Globus pallidus (tissue), 1 donor: Measurements from ENCODE around the gene MEGF6.

Experiments
- DNase-seq: peaks from one replicate; pipeline ENCODE4 v3.0.0-alpha.2; 2015; ENCODE audit warnings: low spot score

MEGF6 gene

DNA sequence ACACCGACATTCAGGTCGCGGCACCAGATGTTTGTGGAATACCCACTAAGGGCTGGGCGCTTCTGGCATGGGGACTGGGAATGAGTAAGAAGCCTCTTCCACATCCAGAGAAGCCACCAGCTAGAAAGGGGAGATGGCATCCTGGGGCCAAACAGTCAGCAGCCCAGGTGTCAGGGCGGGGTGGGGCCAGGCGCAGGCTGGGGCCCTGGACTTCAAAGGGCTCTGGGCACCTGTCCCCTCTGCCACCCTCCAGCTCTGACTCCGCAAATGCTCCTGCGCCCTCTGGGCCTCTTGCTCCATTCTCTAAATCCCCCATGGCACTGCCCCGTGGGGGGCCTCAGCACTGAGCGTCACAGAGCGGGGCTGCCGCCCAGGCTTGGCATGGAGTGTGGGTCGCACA, 70.4 kb downstream of the MEGF6 start:
- DNase-seq: no peak

DNA sequence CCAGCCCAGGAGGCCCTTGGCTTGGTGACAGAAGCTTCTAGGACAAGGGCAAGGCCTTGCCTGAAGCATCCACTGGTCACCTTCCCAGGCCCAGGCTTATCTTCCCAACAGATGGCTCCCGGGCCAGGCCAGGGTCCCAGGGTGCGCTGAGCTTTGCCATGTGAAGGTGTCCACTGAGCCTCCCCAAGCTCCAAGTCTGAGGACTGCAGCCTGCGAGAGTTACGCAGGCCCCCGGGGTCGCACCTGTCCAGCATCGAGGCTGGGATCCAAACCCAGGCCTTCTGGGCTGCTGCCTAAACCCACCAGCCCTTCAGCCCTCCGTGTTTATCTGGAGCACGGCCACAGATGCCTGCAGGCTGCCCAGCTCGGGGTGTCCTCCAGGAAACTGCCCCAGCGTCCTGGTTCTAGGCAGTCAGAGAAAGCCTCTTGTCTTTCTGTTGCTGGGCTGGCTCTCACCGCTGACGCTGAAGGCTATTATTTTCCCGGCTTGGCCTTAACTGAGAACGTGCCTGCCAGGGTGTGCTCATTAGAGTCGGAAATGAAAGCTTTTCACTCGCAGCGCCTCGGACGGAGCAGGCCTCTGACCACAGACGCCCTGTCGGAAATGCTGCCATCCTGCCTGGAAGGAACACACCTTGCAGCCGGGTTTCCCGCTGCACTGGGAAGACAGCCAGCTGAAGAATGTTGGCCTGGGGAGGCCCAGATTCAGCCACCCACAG, 71.4 kb downstream of the MEGF6 start:
- peak; percentile 31 for DNase-seq

DNA sequence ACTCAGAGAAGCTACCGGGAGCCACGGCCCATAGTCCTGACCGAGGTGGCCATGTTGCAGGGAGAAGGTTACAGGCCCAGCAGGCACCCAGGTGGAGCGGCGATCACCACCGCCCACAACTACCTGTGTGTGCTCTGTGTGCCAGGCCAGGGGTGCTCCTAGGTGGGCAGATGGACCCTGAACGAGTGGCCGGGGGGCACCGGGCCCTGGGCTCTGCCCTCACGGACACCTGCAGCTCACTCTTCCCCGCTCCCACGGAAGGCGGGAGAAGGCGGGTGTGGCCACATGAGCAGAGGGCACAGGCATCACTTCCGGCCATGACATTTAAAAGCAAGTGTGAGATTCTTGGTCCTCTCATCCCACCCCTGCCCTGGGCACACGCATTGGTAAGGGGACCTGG, 73.9 kb downstream of the MEGF6 start:
- no peak for DNase-seq

DNA sequence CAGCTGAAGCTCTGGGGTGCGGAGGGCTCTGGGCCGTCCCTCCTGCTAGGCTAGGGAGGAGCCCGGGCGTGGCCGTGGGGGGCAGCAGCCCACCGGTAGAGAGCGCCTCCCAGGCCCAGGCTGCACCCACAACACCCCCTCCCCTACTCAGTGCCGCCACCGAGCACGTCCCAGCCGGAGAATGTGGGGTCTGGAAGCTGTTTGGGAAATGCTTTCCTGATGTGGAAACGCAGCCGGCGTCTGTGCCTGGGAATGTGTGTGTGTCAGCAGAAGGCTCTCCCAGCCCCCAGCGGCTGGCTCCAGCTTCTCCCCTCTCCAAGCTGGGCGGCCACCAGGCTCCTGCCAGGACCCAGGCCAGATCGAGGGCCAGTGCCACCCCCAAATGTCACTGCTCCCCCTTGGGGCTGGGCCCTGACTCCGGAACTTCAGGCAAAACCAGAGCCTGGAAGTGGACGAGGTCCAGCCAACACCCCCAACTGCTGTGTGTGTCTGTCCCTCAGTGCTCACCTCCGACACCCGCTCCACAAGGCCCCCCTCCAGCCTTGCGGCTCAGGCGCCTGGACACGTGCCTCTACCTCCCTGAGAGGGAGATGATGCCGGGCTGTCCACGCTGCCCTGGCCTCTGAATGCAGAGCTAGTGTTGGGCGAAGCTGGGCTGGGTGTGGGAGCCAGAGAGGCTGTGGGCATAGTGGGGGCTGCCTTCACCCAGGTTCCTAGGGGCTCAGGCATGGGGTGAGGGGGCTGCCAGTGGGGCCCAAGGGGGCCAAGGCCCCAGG, 74.7 kb downstream of the MEGF6 start:
- DNase-seq: no peak

DNA sequence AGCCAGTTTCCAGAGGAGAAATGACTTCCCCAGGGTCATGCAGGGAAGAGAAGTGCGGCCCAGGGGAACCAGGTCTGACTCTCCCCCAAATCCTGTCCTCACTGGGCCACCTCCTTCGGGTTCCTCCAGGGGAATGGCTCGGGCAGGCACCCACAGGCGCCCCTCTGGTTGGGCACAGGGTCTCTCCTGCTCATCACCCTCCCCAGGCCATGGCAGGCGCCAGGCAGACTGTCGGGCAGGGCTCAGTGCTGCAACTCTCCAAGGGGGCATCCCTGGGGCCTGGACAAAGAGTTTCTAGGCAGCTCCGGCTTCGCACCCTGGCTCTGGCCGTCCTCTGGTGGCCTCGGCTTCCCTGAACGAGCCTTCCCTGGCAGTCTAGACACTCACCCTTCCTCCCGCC, 75.6 kb downstream of the MEGF6 start:
- no peak for DNase-seq

DNA sequence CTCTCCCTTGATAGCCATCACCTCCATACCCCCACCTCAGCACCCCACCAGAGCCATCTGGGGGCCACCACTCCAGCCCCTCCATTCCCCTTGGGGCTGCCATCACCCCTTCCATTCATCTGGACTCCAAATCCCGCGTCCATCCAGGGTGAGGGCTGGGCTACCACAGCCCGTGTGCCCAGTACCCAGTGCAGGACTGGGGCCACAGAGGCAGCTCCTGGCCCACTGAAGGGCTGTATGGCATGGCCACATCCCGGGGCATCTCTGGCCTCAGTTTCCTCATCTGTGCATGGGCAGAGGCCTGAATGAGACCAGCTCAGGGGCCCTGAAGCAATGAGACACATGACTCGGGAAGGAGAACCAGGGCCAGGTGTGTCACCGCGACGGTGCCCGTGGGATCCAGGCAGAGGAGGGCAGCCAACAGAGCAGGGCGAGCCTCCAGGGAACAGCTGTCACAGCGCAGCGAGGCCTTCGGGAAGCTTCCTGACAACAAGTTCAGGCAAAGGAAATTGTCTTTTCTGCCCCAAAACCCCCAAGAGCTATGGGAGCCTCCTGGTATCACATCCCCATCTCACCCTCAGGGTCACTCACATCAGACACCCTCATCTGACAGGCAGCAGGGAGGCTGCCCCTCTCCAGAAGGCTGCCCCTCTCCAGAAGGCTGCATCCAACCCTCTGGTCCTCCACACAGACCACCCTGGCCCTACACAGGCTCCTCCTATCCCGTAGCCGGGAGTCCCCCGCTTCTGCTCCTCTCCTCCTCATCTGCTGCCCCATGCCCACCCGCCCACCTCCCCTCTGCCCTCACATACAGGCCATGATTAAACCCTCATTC, 76.3 kb downstream of the MEGF6 start:
- no peak for DNase-seq

DNA sequence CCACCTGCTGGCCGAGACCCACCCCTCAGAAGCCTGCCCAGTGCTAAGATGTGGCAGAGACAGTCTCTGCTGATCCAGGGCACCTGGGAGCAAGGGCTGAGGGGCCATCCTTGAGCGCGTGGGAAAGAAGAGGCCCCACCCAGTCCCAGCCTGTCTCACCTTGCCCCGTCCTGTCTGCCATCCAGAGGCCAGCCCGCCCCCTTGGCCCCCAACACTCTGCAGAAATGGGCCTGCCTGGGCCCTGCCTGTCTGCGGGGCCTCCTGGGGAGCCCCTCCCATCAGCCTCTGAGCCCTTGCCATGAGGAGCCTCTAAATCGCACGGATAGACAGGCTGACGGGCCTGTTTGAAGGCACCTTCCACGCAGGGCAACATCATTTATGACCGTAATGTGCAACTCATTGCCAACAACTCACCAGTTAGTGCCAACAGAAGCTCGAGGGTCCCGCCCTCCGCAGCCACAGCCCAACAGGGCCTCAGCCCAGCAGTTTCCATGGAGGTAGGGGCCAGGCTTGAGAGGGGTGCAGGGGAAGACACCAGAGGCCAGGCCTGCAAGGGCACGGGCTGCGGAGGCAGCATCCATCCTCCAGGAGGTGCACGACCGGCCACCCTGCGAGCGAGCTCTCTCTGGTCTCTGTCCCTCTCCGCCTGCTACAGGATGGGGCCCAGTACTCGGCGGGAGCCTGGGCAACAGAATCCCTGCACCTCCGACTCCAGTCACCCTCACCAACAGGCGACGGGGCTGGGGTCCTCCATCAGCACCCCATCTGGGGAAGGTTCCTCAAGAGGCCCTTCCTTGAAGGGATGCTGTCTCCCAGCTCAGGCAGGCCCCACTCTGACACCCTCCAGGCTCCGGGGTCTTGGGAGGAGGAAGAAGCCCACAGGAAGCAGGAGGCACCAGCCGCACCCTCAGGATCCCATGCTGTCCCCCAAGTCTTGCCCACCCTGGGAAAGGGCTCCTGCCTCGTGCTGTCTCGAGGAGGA, 78.0 kb downstream of the MEGF6 start:
- DNase-seq: no peak

DNA sequence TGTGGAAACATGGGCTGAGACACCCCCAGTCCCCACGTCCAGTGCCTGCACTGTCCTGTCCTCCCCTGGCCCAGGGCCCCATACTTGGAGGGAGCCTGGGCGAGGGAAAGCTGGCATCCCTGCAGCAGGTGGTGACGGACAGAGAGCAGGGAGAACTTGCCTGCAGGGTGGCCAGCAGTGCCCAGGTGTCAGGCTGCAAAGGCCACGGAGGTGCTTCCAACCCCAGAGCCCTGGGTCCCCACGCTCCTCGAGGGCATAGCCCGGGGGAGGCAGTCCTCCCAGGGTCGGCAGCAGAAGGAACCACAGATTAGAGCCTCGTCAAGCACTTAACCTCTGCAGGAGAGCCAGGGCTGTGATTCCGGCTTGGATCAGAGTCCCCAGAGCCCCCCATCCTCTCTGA, 79.4 kb downstream of the MEGF6 start:
- DNase-seq: no peak

DNA sequence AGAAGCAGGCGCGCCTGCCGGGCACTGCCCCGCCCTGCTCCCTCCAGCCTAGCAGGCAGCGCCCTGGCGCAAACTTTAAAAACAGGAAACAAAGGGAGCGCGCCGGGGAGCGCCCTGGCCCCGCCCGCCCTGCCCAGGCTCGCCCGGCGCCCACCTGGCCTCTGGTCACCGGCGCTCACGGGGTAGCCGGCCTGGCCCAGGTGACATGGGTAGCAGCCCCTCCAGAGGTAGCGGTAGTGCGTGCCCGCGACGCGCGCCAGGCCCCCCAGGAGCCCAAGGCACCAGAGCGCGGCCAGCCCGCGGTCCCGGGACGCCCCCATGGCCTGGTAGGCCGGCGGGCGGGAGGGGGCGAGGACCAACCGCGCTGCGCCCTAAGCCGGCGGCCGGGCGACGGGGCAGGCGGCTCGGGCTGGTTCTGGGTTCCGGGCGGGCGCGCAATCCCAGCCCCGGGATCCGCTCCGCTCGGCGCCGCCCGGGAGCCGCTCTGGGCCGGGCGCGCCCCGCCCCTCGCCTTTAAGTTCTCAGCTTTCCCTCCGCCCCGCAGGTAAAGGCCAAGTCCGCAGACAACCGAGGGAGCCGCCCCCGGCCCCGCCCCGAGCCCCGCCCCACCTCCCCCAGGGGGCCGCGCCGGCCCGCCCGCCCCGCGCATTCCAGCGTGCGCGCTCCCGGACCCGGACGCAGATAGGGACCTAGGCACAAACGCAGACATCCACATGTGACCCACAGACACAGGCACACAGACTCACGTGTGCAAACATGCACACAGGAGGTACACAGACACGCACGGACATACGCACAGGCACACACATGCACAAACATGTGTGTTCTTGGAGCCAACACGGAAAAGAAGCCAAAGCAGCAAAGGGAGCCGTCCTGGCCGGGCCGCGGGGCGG, 80.1 kb downstream of the MEGF6 start:
- no peak for DNase-seq

DNA sequence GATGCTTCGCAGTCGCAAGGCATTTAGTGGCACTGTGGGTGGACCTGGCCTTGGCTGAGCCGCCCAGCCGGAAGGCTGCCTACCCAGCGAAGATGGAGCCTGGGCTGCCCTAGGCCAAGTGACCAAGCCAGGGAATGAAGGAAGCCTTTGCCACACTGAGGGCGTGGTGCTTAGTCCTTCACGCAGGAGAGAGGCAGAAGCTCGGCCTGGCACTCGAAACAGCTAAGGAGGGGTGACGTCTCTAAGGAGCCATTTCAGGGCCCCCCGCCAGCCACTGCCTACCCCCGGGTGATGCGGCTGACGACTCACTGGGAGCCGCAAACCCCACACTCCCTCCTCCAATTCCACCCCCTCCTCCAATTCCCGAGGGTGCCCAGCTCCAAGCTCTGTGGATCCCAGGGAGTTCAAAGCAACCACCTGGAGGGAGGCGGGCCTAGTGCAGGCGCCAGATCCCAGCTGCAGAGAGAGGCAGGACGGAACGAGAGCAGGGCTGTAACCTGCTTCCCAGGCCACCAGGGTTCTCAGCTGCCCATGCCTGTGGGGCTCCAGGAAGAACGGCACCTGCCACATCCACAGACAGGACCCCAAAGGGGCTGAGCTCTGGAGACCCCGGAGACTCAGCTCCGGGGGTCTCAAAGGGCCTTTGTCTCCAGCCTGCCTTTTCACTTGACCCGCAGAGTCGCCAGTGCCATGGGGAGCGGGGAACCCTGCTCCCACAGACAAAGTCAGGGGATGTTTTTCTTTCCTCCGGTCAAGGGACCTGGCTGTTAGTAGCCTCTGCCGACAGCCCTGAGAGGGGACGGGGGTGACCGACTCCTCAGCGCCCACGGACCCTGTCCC, 81.0 kb downstream of the MEGF6 start:
- DNase-seq: no peak

DNA sequence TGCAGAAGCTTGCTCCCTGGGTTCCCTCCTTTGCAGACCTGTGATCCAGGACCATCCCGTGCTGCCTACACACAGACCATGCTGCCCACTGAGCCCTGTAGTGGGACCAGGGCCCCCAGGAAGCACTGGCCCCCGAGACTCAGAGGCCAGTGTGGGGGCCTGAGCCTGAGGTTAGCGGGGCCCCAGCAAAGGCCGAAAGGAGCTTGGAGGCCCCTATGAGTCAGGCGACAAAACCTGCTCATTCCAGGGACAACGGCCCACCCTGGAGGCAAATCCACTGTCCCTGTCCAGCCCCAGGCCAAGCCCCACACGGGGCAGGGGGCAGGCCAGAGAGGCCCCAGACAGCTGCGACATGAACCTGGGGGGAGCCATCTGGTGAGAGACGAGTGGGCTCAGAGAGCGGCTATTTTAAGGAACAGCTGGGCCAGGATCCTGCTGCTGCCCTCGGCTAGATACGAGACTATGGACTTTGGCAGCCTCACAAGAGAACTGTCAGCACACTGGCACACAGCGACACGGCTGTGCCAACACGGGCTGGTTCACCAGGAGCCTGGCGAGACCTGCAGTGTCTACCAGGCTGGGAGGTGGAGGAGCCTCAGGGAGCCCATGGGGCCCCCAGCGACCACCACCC, 82.1 kb downstream of the MEGF6 start:
- DNase-seq: no peak

DNA sequence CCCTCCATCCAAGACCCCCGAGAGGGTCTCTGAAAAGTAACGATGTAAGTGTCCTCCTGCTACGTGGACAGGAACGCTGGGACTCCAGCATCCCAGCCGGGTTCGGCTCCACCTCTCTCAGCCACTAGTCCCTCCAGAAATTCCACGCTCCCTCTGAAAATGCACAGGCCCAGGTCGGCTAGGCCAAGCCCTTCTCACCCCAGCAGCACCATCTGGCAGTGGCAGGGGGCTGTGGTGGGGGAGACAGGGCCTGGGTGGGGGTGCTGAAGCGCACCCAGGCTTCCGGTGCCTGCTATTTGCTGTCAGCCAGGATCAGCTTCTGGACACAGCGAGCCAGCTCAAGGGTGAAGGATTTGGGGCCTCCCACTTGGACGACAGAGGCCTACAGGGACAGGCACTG, 83.5 kb downstream of the MEGF6 start:
- no peak for DNase-seq

DNA sequence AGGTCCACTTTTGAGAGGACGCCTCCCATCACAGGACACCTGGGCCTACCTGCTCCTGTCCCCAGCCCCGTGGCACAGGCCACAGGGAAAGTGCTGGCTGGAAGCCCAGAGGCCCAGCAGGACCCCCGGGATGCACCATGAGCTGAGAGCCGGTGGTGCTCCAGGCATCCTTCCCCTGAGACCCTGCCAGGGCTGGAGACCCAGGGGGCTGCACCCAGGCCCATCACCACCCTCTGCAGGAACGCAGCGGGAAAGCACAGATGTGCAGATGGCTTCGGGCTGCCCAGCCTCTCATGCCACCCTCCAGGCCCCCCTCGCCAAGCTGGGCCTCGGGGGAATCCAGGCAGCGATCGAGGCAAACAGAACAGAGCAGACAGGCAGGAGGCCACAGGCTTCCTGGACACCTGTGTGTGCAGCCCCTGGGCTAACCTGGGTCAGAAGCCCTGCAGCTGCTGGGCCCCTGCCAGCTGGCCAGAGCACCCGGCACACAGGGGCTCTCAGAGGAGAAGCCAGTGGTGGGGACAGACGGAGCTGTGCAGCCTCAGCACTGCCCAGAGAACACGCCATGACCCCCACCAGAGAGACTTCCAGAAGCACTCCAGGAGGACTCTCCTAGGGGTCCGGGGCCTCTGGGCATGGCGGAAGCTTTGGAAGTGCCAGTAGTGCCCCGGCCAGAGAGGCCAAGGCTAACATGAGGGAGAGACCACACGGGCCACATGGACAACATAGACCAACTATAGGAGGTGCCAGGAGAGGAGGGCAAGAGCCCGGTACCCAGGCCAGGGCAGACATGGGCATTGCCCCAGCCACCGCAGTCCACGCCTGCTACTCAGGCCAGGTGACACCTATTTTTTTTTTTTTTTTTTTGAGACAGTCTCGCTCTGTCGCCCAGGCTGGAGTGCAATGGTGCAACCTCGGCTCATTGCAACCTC, 85.5 kb downstream of the MEGF6 start:
- no peak for DNase-seq

DNA sequence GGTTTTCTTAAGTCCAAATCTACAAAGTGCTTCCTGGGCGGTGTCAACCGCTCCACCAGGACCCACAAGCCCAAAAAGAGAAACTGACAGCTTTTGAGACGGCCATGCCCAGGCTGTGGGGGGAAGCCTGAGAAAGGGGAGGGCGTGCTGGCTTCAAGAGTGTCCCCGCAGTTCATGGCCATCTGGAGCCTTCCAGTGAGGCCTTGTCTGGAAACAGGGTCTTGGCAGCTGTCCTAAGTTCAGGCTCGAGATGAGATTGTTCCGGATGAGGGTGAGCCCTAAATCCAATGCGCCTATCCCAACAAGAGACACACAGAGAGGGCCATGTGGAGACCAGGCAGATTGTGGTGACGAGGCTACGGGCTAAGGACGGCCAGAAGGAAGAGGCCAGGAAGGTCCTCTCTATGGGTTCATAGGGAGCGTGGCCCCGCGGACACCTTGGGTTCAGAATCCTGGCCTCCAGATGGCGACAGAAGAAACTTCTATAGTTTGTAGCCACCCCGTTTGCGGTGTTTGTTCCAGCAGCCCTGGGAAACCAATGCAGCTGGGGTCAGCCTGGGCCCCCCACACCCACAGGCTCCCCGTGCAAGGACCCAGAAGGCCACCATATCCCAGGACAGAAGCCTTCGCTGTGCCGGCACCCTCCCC, 86.6 kb downstream of the MEGF6 start:
- DNase-seq: no peak

DNA sequence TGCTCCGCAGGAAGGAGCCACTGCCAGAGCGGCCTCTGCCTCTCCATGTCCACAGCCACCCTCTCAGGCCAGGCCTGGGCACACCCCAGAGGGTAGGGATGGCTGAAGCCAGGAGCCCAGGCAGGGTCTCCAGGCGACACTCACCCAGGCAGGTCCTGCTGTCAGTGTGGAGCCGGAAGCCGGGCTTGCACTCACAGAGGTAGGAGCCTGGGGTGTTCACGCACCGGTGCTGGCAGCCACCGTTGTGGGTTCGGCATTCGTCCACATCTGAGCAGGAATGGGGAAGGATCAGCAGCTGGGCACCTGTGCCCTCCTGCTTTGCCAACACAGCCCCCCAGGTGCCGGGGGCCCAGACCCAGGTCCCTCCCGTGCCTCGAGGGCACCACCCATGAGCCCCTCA, 87.3 kb downstream of the MEGF6 start:
- DNase-seq: no peak

DNA sequence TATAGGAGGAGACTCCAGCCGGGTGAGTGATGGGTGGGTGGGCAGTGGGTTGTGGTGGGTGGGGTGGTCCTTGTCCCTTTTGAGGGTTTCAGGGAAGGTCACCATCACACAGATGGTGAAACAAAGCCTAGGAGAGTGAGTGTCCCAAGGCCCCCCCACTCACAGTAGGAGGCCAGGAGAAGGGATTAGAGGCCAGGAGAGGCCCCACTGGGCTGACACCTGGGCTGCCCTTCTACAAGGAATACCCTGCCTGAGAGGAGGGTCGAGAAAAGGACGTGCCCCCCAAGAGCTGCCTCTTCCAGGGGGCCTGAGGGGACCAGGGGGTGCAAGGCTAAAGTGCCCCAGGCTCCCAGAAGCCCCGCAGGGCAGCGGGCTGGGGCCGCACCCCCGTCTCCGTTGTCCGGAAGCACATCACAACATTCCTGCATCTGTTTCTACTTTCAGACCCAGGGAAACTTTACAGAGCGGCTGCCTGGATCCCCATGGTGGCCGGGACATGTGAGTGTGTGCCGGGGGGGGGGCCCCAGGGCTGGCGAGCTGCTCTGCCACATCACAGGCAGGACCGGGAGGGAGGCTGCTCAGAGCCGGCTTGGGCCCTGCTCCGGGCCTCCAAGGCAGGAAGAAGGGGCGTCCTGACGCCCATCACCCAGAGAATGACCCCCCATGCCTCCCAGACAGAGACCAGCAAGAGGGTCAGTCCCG, 88.6 kb downstream of the MEGF6 start:
- DNase-seq: no peak

DNA sequence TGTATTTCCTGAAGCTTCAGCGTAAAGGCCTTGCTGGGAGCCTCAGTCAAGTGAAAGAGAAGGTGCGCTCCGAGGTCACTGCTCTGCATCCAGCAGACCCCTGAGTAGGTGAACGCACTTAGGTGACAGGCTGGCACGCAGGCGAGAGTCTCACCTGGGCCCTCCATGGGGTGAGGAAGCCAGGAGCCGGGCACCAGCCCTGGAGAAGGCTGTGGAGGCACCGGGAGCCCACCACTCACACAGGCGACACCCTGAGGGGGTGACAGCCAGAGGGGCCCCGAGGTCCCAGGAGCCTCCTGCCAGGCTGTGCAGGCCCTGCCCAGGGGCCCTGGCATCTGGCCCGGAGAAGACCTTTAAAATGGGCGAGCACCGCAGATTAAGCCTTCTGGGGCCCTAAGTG, 89.2 kb downstream of the MEGF6 start:
- no peak for DNase-seq
